ENCODE results near the gene SMARCA2. TPM values are rescaled to one million over a fixed set of nuclear protein-coding genes. Genes with fewer than 3 reads are reported as not detected.

SMARCA2 gene
- total RNA-seq, 1 donor from 2014 or later = 98.0 TPM

GRCh38 chr9:2130941-2131340, 115.8 kb downstream of the SMARCA2 start:
- H3K27me3 ChIP-seq (ENCODE audit: low read depth) = no peaks in the 10 kb centered on the region
- H3K4me1 ChIP-seq = peaks cover 86% of the 10 kb centered on the region
- H3K27ac ChIP-seq (replicated peaks) = no peak overlapping the region
- no peak for DNase-seq
- intact Hi-C loops (cut with micrococcal nuclease) = no loop called here
- no peak overlapping the region for H3K4me3 ChIP-seq
- H3K9me3 ChIP-seq (replicated peaks) = no peaks in the 10 kb centered on the region
- TF ChIP-seq CTCF (IDR thresholded peaks at IDR 0.05; ENCODE audit: borderline replicate concordance) = no peak
- peaks cover 10% of the 10 kb centered on the region for H3K36me3 ChIP-seq

GRCh38 chr9:2132484-2133082, 117.4 kb downstream of the SMARCA2 start:
- H3K36me3 ChIP-seq = peaks cover 10% of the 10 kb centered on the region
- intact Hi-C loops (cut with micrococcal nuclease) = no loop called here

GRCh38 chr9:2134391-2134790, 119.2 kb downstream of the SMARCA2 start:
- DNase-seq = no peak
- Histone ChIP-seq H3K36me3 (peaks cover 10% of the 10 kb centered on the region), H3K27ac (replicated peaks) (peak overlapping the region; percentile 67), H3K27me3 (ENCODE audit: low read depth) (no peaks in the 10 kb centered on the region), H3K4me3 (no peak overlapping the region), H3K9me3 (replicated peaks) (no peaks in the 10 kb centered on the region), H3K4me1 (peaks cover 60% of the 10 kb centered on the region)
- no peak for TF ChIP-seq CTCF (IDR thresholded peaks at IDR 0.05; ENCODE audit: borderline replicate concordance)
- intact Hi-C loops (cut with micrococcal nuclease) = no loop called here

More at GRCh38 chr9:2132484-2133082, 117.4 kb downstream of the SMARCA2 start:
- peak; percentile 82 for TF ChIP-seq CTCF (IDR thresholded peaks at IDR 0.05; ENCODE audit: borderline replicate concordance)
- Histone ChIP-seq H3K4me1 (peaks cover 70% of the 10 kb centered on the region), H3K9me3 (replicated peaks) (no peaks in the 10 kb centered on the region), H3K27ac (replicated peaks) (peak overlapping the region; percentile 37), H3K4me3 (no peak overlapping the region), H3K27me3 (ENCODE audit: low read depth) (no peaks in the 10 kb centered on the region)
- DNase-seq = no peak

- Histone ChIP-seq H3K4me1 (peaks cover 49% of the 10 kb centered on the region), H3K36me3 (peaks cover 10% of the 10 kb centered on the region), H3K4me3 (no peak overlapping the region), H3K27ac (replicated peaks) (no peak overlapping the region), H3K27me3 (ENCODE audit: low read depth) (no peaks in the 10 kb centered on the region), H3K9me3 (replicated peaks) (no peaks in the 10 kb centered on the region)
- TF ChIP-seq CTCF (IDR thresholded peaks at IDR 0.05; ENCODE audit: borderline replicate concordance) = no peak
- intact Hi-C loops (cut with micrococcal nuclease) = no loop called here
- no peak for DNase-seq
These were observed 123.5 kb downstream of the SMARCA2 start for GRCh38 chr9:2138646-2139045.

GRCh38 chr9:2140600-2141223, 125.6 kb downstream of the SMARCA2 start:
- Histone ChIP-seq H3K4me3 (no peak overlapping the region), H3K36me3 (peaks cover 1% of the 10 kb centered on the region), H3K4me1 (peaks cover 37% of the 10 kb centered on the region), H3K9me3 (replicated peaks) (no peaks in the 10 kb centered on the region), H3K27ac (replicated peaks) (peak overlapping the region; percentile 68), H3K27me3 (ENCODE audit: low read depth) (no peaks in the 10 kb centered on the region)
- intact Hi-C loops (cut with micrococcal nuclease) = no loop called here
- TF ChIP-seq CTCF (IDR thresholded peaks at IDR 0.05; ENCODE audit: borderline replicate concordance) = no peak
- DNase-seq = no peak

Measured in left ventricle myocardium inferior (tissue), 1 donor.